BLaER1 treated with 17β-estradiol and CSF1 and Interleukin-3, amounts not matched to agents 10 nM and 100 nM (cell line): ENCODE results near the gene MSI2.

Experiments used
- H3K27ac ChIP-seq, 11 experiments: shearing (Covaris generic); formaldehyde crosslinking; 2 replicates each; pipeline ENCODE4 v1.8.1; 2022
- H3K27me3 ChIP-seq, 11 experiments: shearing (Covaris generic); formaldehyde crosslinking; 2 replicates each; pipeline ENCODE4 v1.8.1; 2022
- H3K36me3 ChIP-seq, 11 experiments: shearing (Covaris generic); formaldehyde crosslinking; 2 replicates each; pipeline ENCODE4 v1.8.1; 2022
- H3K4me1 ChIP-seq, 10 experiments: shearing (Covaris generic); formaldehyde crosslinking; 2 replicates each; pipeline ENCODE4 v1.8.1; 2022
- H3K4me2 ChIP-seq, 11 experiments: shearing (Covaris generic); formaldehyde crosslinking; 2 replicates each; pipeline ENCODE4 v1.8.1; 2022
- H3K4me3 ChIP-seq, 10 experiments: shearing (Covaris generic); formaldehyde crosslinking; 2 replicates each; pipeline ENCODE4 v1.8.1; 2022
- H3K9ac ChIP-seq, 11 experiments: shearing (Covaris generic); formaldehyde crosslinking; 2 replicates each; pipeline ENCODE4 v1.8.1; 2022
- H3K9me3 ChIP-seq, 11 experiments: shearing (Covaris generic); formaldehyde crosslinking; replicated peaks in 1 of 11; 2 replicates each; pipeline ENCODE4 v1.8.1; 2022
- H4K20me1 ChIP-seq, 11 experiments: shearing (Covaris generic); formaldehyde crosslinking; 2 replicates each; pipeline ENCODE4 v1.8.1; 2022
- Cebpa-rat ChIP-seq, 11 experiments: shearing (Covaris generic); IDR thresholded peaks; 2 replicates each; pipeline ENCODE4 v1.8.1; 2022

MSI2 gene

DNA sequence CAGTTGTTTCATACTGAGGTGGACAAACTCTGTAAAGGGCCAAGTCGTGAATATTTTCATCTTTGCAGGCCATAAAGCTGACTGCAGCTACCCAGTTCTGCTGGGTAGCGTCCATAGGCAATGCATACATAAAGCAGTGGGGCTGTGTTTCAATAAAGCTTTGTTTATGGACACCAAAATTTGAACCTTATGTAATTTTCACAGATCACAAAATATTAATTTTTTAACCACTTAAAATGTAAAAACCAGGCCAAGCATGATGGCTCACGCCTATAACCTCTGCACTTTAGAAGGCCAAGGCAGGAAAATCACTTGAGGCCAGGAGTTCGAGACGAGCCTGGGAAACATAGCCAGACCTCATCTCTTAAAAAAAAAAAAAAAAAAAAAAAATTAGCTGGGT lies 340.8 kb downstream of the MSI2 start:
- H3K9me3 ChIP-seq, result peaks cover 8 to 31% (median 16%) of the 10 kb centered on the region in 11 experiments
- no peaks in the 10 kb centered on the region for H3K27me3 ChIP-seq
- peak overlapping the region in 4 of 11 experiments; percentile 71 to 96 (median 86); a peak in 5 of 22 replicates for H3K4me2 ChIP-seq
- peaks cover 56 to 100% (median 95%) of the 10 kb centered on the region in 10 experiments for H3K4me1 ChIP-seq
- TF ChIP-seq Cebpa-rat (IDR thresholded peaks at IDR 0.05), result no peak
- no peaks in the 10 kb centered on the region; a peak in 2 of 22 replicates for H4K20me1 ChIP-seq
- H3K4me3 ChIP-seq, result no peak overlapping the region
- peaks cover 0 to 95% (median 25%) of the 10 kb centered on the region in 11 experiments; a peak in 13 of 22 replicates for H3K36me3 ChIP-seq
- no peak overlapping the region for H3K9ac ChIP-seq
- H3K27ac ChIP-seq, result no peak overlapping the region

GRCh38 chr17:57597531-57598453 lies 341.5 kb downstream of the MSI2 start:
- H3K27me3 ChIP-seq, result no peaks in the 10 kb centered on the region
- H3K27ac ChIP-seq, result peak overlapping the region in 1 of 11 experiments; percentile 78; a peak in 1 of 22 replicates
- H3K4me1 ChIP-seq, result peaks cover 57 to 100% (median 96%) of the 10 kb centered on the region in 10 experiments
- peaks cover 8 to 26% (median 16%) of the 10 kb centered on the region in 11 experiments for H3K9me3 ChIP-seq
- H3K36me3 ChIP-seq, result peaks cover 0 to 98% (median 25%) of the 10 kb centered on the region in 11 experiments; a peak in 13 of 22 replicates
- H3K9ac ChIP-seq, result no peak overlapping the region
- H4K20me1 ChIP-seq, result no peaks in the 10 kb centered on the region; a peak in 2 of 22 replicates
- peak overlapping the region in 10 of 11 experiments; percentile 9 to 96 (median 82); a peak in 17 of 22 replicates for H3K4me2 ChIP-seq
- TF ChIP-seq Cebpa-rat (IDR thresholded peaks at IDR 0.05), result no peak
- no peak overlapping the region for H3K4me3 ChIP-seq

DNA sequence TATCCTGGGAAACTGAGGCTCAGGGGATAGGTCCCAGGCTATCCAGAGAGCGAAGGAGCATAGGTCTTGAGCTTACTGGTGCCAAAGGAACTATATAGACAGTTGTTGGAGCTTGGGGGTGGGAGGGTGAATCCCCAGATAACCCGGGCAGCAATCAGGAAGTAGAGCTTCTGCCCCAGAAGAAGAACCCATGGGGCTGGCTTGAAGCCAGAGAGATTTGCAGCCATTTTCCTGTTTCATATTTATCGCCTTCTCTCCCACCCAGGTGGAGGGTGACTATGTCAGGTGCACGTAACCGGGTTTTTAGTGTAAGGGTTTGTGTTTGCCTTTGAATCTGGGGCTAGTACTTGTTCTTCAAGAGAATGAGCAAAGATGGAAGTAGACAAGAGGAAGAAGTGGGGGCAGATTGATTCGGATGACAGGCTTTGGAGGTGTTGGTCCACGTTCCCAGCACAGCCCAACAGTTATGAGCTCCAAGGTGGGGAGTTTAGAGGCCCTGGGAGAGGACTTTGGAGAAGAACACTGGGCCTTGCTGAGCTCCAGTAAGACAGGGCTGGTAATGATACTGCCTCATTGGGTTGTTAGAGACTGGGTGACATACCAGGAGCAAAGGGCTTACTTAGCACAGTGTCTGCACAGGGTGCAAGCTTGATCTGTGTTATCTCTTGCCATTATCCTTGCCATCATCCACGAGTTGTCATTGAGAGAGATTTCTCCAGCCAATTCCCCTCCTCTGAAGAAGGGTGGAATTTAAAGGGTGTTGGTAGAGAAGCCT lies 343.1 kb downstream of the MSI2 start:
- H3K9ac ChIP-seq, result peak overlapping the region in 8 of 11 experiments; percentile 1 to 52 (median 34); a peak in 10 of 22 replicates
- no peak for TF ChIP-seq Cebpa-rat (IDR thresholded peaks at IDR 0.05)
- H3K4me2 ChIP-seq, result peak overlapping the region; percentile 66 to 96 (median 83)
- peaks cover 69 to 100% (median 97%) of the 10 kb centered on the region in 10 experiments for H3K4me1 ChIP-seq
- H3K27ac ChIP-seq, result peak overlapping the region in 10 of 11 experiments; percentile 23 to 79 (median 74); a peak in 19 of 22 replicates
- H3K4me3 ChIP-seq, result 0 out of 20 replicates have a peak overlapping the region, but pooled peaks of 1 of the 10 experiments have one; percentile 5
- H4K20me1 ChIP-seq, result peaks cover 0 to 8% (median 0%) of the 10 kb centered on the region in 11 experiments; a peak in 5 of 22 replicates
- H3K36me3 ChIP-seq, result peaks cover 0 to 89% (median 23%) of the 10 kb centered on the region in 11 experiments; a peak in 13 of 22 replicates
- H3K27me3 ChIP-seq, result no peaks in the 10 kb centered on the region
- peaks cover 8 to 14% (median 13%) of the 10 kb centered on the region in 11 experiments for H3K9me3 ChIP-seq

DNA sequence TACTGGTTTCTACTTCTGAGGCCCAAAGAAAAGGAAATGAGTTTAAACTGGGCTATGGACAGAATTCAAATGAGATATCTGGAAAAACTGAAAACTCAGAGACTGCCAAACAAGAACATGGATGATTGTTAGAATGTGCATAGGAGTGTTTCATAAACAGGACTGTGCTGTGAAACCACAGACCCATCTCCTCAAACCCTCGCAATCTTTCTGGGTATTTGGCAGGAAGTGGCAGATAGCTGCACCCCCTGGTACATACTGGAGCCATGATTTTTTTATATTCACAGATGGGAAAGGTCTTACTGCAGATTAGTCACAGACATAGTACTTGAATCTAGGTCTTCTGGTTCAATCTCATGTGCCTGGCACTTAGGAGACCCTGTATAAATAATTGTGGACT lies 343.8 kb downstream of the MSI2 start:
- H3K27ac ChIP-seq, result peak overlapping the region in 9 of 11 experiments; percentile 55 to 79 (median 74); a peak in 19 of 22 replicates
- H3K9me3 ChIP-seq, result peaks cover 4 to 8% (median 7%) of the 10 kb centered on the region in 11 experiments
- H3K4me2 ChIP-seq, result peak overlapping the region; percentile 66 to 96 (median 83)
- peak overlapping the region in 2 of 10 experiments; percentile 5 to 15; a peak in 1 of 20 replicates for H3K4me3 ChIP-seq
- peaks cover 0 to 14% (median 0%) of the 10 kb centered on the region in 11 experiments; a peak in 5 of 22 replicates for H4K20me1 ChIP-seq
- H3K4me1 ChIP-seq, result peaks cover 75 to 100% (median 97%) of the 10 kb centered on the region in 10 experiments
- peak overlapping the region in 8 of 11 experiments; percentile 8 to 52 (median 34); a peak in 10 of 22 replicates for H3K9ac ChIP-seq
- TF ChIP-seq Cebpa-rat (IDR thresholded peaks at IDR 0.05), result no peak
- no peaks in the 10 kb centered on the region for H3K27me3 ChIP-seq
- H3K36me3 ChIP-seq, result peaks cover 0 to 83% (median 17%) of the 10 kb centered on the region in 11 experiments; a peak in 13 of 22 replicates

GRCh38 chr17:57601143-57601735 lies 344.9 kb downstream of the MSI2 start:
- no peak for TF ChIP-seq Cebpa-rat (IDR thresholded peaks at IDR 0.05)
- no peak overlapping the region for H3K4me3 ChIP-seq
- H3K9ac ChIP-seq, result peak overlapping the region in 3 of 11 experiments; percentile 11 to 28 (median 20); a peak in 2 of 22 replicates
- H3K27me3 ChIP-seq, result no peaks in the 10 kb centered on the region
- peaks cover 0 to 24% (median 6%) of the 10 kb centered on the region in 11 experiments; a peak in 10 of 22 replicates for H4K20me1 ChIP-seq
- H3K4me2 ChIP-seq, result peak overlapping the region; percentile 66 to 96 (median 83)
- peaks cover 80 to 100% (median 97%) of the 10 kb centered on the region in 10 experiments for H3K4me1 ChIP-seq
- no peaks in the 10 kb centered on the region for H3K9me3 ChIP-seq
- peak overlapping the region in 9 of 11 experiments; percentile 55 to 79 (median 74); a peak in 15 of 22 replicates for H3K27ac ChIP-seq
- peaks cover 0 to 78% (median 14%) of the 10 kb centered on the region in 11 experiments; a peak in 13 of 22 replicates for H3K36me3 ChIP-seq

DNA sequence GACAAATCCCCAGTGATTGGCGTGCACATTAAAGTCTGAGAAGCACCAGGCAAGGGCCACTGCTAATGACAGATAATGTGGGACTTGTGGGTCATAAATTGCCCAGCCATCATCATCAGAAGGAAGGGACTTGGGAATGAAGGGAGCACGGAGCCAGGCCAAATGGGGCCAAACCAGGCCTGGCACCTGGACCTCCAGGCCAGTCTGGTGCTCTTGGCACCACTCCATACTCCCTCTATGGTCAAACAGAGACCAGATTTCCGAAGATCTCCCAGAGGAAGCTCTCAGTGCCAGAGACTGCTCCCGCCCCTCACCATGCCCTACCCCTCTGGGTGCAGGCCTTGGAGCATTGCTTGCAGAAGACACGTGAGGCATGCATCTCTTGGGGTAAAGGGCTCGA lies 346.6 kb downstream of the MSI2 start:
- peak overlapping the region in 3 of 11 experiments; percentile 13 to 66 (median 52); a peak in 4 of 22 replicates for H3K9ac ChIP-seq
- peaks cover 0 to 25% (median 6%) of the 10 kb centered on the region in 11 experiments; a peak in 11 of 22 replicates for H4K20me1 ChIP-seq
- peak overlapping the region in 7 of 11 experiments; percentile 57 to 78 (median 69); a peak in 11 of 22 replicates for H3K27ac ChIP-seq
- H3K4me3 ChIP-seq, result no peak overlapping the region
- no peaks in the 10 kb centered on the region for H3K9me3 ChIP-seq
- no peaks in the 10 kb centered on the region for H3K27me3 ChIP-seq
- peak overlapping the region in 10 of 11 experiments; percentile 71 to 96 (median 86); a peak in 18 of 22 replicates for H3K4me2 ChIP-seq
- peaks cover 0 to 78% (median 17%) of the 10 kb centered on the region in 11 experiments; a peak in 13 of 22 replicates for H3K36me3 ChIP-seq
- H3K4me1 ChIP-seq, result peaks cover 72 to 100% (median 98%) of the 10 kb centered on the region in 10 experiments
- TF ChIP-seq Cebpa-rat (IDR thresholded peaks at IDR 0.05), result no peak

DNA sequence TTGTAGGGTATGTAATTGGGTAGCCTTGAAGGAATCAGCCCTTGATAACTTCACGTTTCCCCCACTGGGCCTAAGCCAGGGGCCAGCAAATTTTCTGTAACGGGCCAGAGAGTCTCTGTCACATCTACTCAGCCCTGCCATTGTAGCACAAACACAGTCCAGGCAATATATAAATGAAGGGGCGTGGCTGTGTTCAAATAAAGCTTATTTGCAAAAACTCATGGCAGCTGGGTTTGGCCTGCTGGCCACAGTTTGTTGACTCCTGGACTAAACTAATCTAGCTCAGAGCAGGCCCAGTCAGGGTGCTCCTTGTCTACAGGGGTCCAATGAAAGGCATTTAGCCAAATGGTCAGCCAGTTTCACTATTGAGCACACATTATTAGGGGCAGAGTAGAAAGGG lies 347.2 kb downstream of the MSI2 start:
- Histone ChIP-seq H3K4me1 (peaks cover 65 to 100% (median 95%) of the 10 kb centered on the region in 10 experiments), H4K20me1 (peaks cover 0 to 28% (median 6%) of the 10 kb centered on the region in 11 experiments; a peak in 11 of 22 replicates)

More for the DNA sequence above, 347.2 kb downstream of the MSI2 start:
- H3K9me3 ChIP-seq, result no peaks in the 10 kb centered on the region
- H3K4me3 ChIP-seq, result no peak overlapping the region
- peak overlapping the region; percentile 71 to 96 (median 87) for H3K4me2 ChIP-seq
- peaks cover 0 to 78% (median 22%) of the 10 kb centered on the region in 11 experiments; a peak in 15 of 22 replicates for H3K36me3 ChIP-seq
- peak overlapping the region in 7 of 11 experiments; percentile 9 to 69 (median 52); a peak in 6 of 22 replicates for H3K9ac ChIP-seq
- H3K27me3 ChIP-seq, result no peaks in the 10 kb centered on the region
- TF ChIP-seq Cebpa-rat (IDR thresholded peaks at IDR 0.05), result no peak
- H3K27ac ChIP-seq, result peak overlapping the region in 9 of 11 experiments; percentile 34 to 78 (median 65); a peak in 14 of 22 replicates
